ENCODE results near the gene CRTC1. TPM values are rescaled to one million over a fixed set of nuclear protein-coding genes. Genes with fewer than 3 reads are reported as not detected.

Gene CRTC1
- total and polyA plus RNA-seq, 2 of the 13 experiments (the other 11 are each of a cell fraction or from before 2014, with no cell fraction given): 2.0 to 2.7 TPM

GRCh38 chr19:18660939-18661670 lies 22.4 kb upstream of the CRTC1 start:
- 94% methylated on average over 5 of the region's 10 CpGs for WGBS (ENCODE audit: low lambda C conversion rate)
- no peaks in the 10 kb centered on the region for H3K27me3 ChIP-seq (ENCODE audit: control insufficient read depth in 1 of 2, insufficient read depth in 2 of 2, low read length in 2 of 2)
- H3K4me3 ChIP-seq (replicated peaks in 1 of 3; ENCODE audit: insufficient read depth in 1 of 3, low read depth in 2 of 3, low read length in 3 of 3): no peak overlapping the region
- no peak for TF ChIP-seq ZKSCAN8 (CRISPR knock-in tag; IDR thresholded peaks at IDR 0.05; ENCODE audit: borderline replicate concordance)
- no peak for TF ChIP-seq ZNF335 (CRISPR knock-in tag; IDR thresholded peaks at IDR 0.05)
- DNase-seq (ENCODE audit: low spot score): no peak
- CTCF ChIA-PET (ENCODE audit: low intra/inter-chr PET ratio, low total read pairs): no interaction called here
- no peaks in the 10 kb centered on the region for H3K9me3 ChIP-seq (ENCODE audit: low read length)
- H4K20me1 ChIP-seq (ENCODE audit: insufficient read depth, low read length): 0 out of 2 replicates have a peak, but pooled peaks cover 2% of the 10 kb centered on the region
- in situ Hi-C loops (cut with HindIII; ENCODE audit: extremely low pct_ligation_motif_present, low pct_unique_long_range_greater_than_20kb): no loop called here
- BruUV-seq (replicated peaks): no TSS peak
- H3K4me2 ChIP-seq (ENCODE audit: low read depth, low read length): no peak overlapping the region
- FAIRE-seq: no peak
- intact Hi-C loops (cut with micrococcal nuclease; ENCODE audit: unreplicated experiment): no loop called here
- no peak for ATAC-seq
- no peaks in the 10 kb centered on the region for H3K79me2 ChIP-seq (ENCODE audit: insufficient read depth, low read length)
- H2AFZ ChIP-seq (ENCODE audit: low read length): no peak overlapping the region
- POLR2A ChIA-PET: no interaction called here
- H3K36me3 ChIP-seq (replicated peaks in 1 of 2; ENCODE audit: control insufficient read depth in 1 of 2, insufficient read depth in 2 of 2, low read length in 2 of 2): peaks cover 2 to 4% of the 10 kb centered on the region in 2 experiments; a peak in 2 of 5 replicates
- H3K4me1 ChIP-seq (ENCODE audit: insufficient read depth, low read length): peaks cover 10% of the 10 kb centered on the region
- no peak overlapping the region for H3K9ac ChIP-seq (ENCODE audit: insufficient read depth, low read depth, low read length)
- H3K27ac ChIP-seq (ENCODE audit: extremely low read length, insufficient read depth, low read length): no peak overlapping the region

- no peaks in the 10 kb centered on the region for H3K27me3 ChIP-seq (ENCODE audit: control insufficient read depth in 1 of 2, insufficient read depth in 2 of 2, low read length in 2 of 2)
- BruUV-seq (replicated peaks): no TSS peak
- CTCF ChIA-PET (ENCODE audit: low intra/inter-chr PET ratio, low total read pairs): no interaction called here
- no peaks in the 10 kb centered on the region for H3K79me2 ChIP-seq (ENCODE audit: insufficient read depth, low read length)
- H3K9me3 ChIP-seq (ENCODE audit: low read length): no peaks in the 10 kb centered on the region
- peak overlapping the region; percentile 22; the same call in 1 of the 2 replicates for H3K9ac ChIP-seq (ENCODE audit: insufficient read depth, low read depth, low read length)
- H3K4me3 ChIP-seq (replicated peaks in 1 of 3; ENCODE audit: insufficient read depth in 1 of 3, low read depth in 2 of 3, low read length in 3 of 3): no peak overlapping the region
- ATAC-seq (peak; percentile 24), DNase-seq (ENCODE audit: low spot score) (no peak), FAIRE-seq (no peak)
- H3K4me2 ChIP-seq (ENCODE audit: low read depth, low read length): no peak overlapping the region
- no peak overlapping the region for H3K27ac ChIP-seq (ENCODE audit: extremely low read length, insufficient read depth, low read length)
- 0 out of 2 replicates have a peak, but pooled peaks have one; percentile 26 for TF ChIP-seq BCL6 (CRISPR knock-in tag; IDR thresholded peaks at IDR 0.05)
- peak; percentile 10; the same call in 1 of the 2 replicates for TF ChIP-seq HNF4A (CRISPR knock-in tag; IDR thresholded peaks at IDR 0.05)
- TF ChIP-seq ZNF710 (CRISPR knock-in tag; IDR thresholded peaks at IDR 0.05; ENCODE audit: borderline replicate concordance): no peak
- H4K20me1 ChIP-seq (ENCODE audit: insufficient read depth, low read length): no peaks in the 10 kb centered on the region
- WGBS (ENCODE audit: low lambda C conversion rate): 68% methylated on average over 4 of the region's 15 CpGs
- peaks cover 10% of the 10 kb centered on the region for H3K4me1 ChIP-seq (ENCODE audit: insufficient read depth, low read length)
- H3K36me3 ChIP-seq (replicated peaks in 1 of 2; ENCODE audit: control insufficient read depth in 1 of 2, insufficient read depth in 2 of 2, low read length in 2 of 2): peaks cover 2 to 6% of the 10 kb centered on the region in 2 experiments; a peak in 3 of 5 replicates
- H2AFZ ChIP-seq (ENCODE audit: low read length): no peak overlapping the region
- in situ Hi-C loops (cut with HindIII; ENCODE audit: extremely low pct_ligation_motif_present, low pct_unique_long_range_greater_than_20kb): no loop called here
- intact Hi-C loops (cut with micrococcal nuclease; ENCODE audit: unreplicated experiment): no loop called here
- POLR2A ChIA-PET: no interaction called here
Observed at GRCh38 chr19:18662972-18663732, 20.3 kb upstream of the CRTC1 start.

Data from HepG2 (cell line).